Vagina (tissue), 2 donors: ENCODE measurements around the gene APOBEC3B.
A peak's percentile ranks its signal among the peaks of the same experiment; 100 is the strongest.

ENCODE experiments used
- CTCF ChIP-seq, 3 experiments: fragments of 450-650 bp in 2 of 3; fragments of 200-600 bp in 1 of 3; sonication (generic) in 1 of 3; IDR thresholded peaks; one replicate each; pipeline ENCODE4 v1.5.1; 2017 to 2019; ENCODE audit warnings: antibody characterized with exemption in 3 of 3, mild to moderate bottlenecking in 2 of 3, moderate library complexity in 2 of 3
- POLR2A ChIP-seq, 2 donors: fragments of 450-650 bp; IDR thresholded peaks; one replicate each; pipeline ENCODE4 v1.6.1; 2017; ENCODE audit warnings: antibody characterized with exemption in 2 of 2, mild to moderate bottlenecking in 2 of 2, moderate library complexity in 2 of 2
- POLR2AphosphoS5 ChIP-seq, 2 donors: sonication (generic); formaldehyde crosslinking; IDR thresholded peaks; one replicate each; pipeline ENCODE4 v1.9.0; 2017; ENCODE audit warnings: antibody characterized with exemption in 2 of 2, mild to moderate bottlenecking in 2 of 2, low read depth in 1 of 2; ENCODE audit not compliant: insufficient read depth in 1 of 2

DNA sequence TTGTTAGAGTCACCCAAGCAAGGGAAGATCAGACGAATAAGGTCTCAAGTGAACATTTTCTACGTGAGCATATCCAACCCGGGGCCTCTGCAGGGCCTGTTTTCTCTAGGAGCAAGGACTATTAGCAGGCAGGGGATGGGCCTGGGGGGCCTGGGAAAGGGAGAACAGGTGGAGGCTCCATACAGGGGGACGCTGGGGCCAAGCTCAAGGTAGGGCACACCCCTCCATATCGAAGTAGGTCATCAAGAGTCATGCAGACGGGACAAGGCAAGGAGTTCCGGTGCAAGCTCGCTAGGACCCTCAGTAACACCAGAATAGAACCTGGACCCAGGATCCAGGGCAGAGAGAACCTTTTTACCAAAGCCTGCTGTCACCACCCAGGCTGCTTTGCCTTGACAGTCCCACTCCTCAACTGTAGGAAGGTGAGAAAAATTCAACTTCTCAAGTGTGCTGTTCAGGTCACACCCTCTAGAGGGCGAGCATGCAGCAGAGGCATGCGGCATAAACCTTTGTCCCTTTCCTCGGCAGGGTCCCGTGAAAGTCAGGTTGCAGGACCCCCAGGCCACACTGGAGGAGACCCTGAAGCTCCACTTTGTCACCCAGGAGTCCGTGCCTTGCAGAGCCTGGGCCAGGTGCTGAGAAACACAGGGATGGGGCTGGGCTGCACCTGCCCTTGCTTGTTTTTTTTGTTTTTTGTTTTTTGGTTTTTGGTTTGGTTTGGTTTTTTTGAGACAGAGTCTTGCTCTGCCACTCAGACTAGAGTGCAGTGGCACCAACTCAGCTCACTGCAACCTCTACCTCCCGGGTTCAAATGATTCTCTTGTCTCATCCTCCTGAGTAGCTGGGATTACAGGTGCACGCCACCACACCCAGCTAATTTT lies 8.6 kb upstream of the APOBEC3B start:
- TF ChIP-seq CTCF (IDR thresholded peaks at IDR 0.05) (peak in 1 of 3 experiments; percentile 63), POLR2AphosphoS5 (IDR thresholded peaks at IDR 0.05; ENCODE audit: insufficient read depth in 1 of 2, low read depth in 1 of 2) (no peak), POLR2A (IDR thresholded peaks at IDR 0.05) (no peak)
